Caco-2 (cell line): ENCODE data around the gene MUC22. TPM values are rescaled to one million over a fixed set of nuclear protein-coding genes. Genes with fewer than 3 reads are reported as not detected.
A peak's percentile ranks its signal among the peaks of the same experiment; 100 is the strongest.

ENCODE experiments used
- BruUV-seq: library from RNA; stranded (reverse); fragments of 400-500 nt; replicated peaks from 2 replicates; lab custom pipeline; 2021; lab: Mats Ljungman, UMichigan
- CTCF ChIA-PET: fragments of 300-600 bp; sonication (Branson Sonifier 250); formaldehyde crosslinking; loops from one replicate; lab custom pipeline; 2022; ENCODE audit warnings: antibody characterized with exemption; lab: Charles Lee
- POLR2A ChIA-PET: fragments of 300-600 bp; sonication (Branson Sonifier 250); formaldehyde crosslinking; loops from one replicate; lab custom pipeline; 2022; ENCODE audit warnings: antibody characterized with exemption; lab: Charles Lee
- DNase-seq, 2 experiments: peaks; one replicate each; pipeline versions ENCODE4 v3.0.0 to v3.0.0-alpha.2; 2020 to 2022
- H3K27me3 ChIP-seq: replicated peaks from 2 replicates; pipeline ENCODE4 v1.6.0; 2011; ENCODE audit warnings: low read length; ENCODE audit not compliant: control insufficient read depth, insufficient read depth
- H3K36me3 ChIP-seq: 2 replicates; pipeline ENCODE4 v1.5.1; 2011; ENCODE audit warnings: low read length; ENCODE audit not compliant: control insufficient read depth, insufficient read depth
- H3K4me1 ChIP-seq: fragments of 250-450 bp; sonication (Bioruptor Pico); 2 replicates; pipeline ENCODE4 v1.5.1; 2020; ENCODE audit warnings: mild to moderate bottlenecking
- H3K4me3 ChIP-seq: 2 replicates; pipeline ENCODE4 v1.5.1; 2011; ENCODE audit warnings: low read depth, mild to moderate bottlenecking, control low read depth, low read length
- H3K9me3 ChIP-seq: fragments of 250-450 bp; sonication (Bioruptor Pico); 2 replicates; pipeline ENCODE4 v1.5.1; 2020; ENCODE audit warnings: mild to moderate bottlenecking, moderate library complexity
- H3K27ac Mint-ChIP-seq: one replicate; pipeline ENCODE4 v1.8.0; 2022; ENCODE audit warnings: mixed read lengths; ENCODE audit not compliant: unreplicated experiment
- H3K27me3 Mint-ChIP-seq: one replicate; pipeline ENCODE4 v1.8.0; 2022; ENCODE audit warnings: mixed read lengths; ENCODE audit not compliant: insufficient read depth, unreplicated experiment
- H3K36me3 Mint-ChIP-seq: one replicate; pipeline ENCODE4 v1.8.0; 2022; ENCODE audit warnings: mild to moderate bottlenecking, mixed read lengths; ENCODE audit not compliant: insufficient read depth, unreplicated experiment
- H3K4me1 Mint-ChIP-seq: one replicate; pipeline ENCODE4 v1.8.0; 2022; ENCODE audit warnings: low read depth, mixed read lengths; ENCODE audit not compliant: unreplicated experiment
- H3K4me3 Mint-ChIP-seq: one replicate; pipeline ENCODE4 v1.8.0; 2022; ENCODE audit warnings: mild to moderate bottlenecking, moderate library complexity, mixed read lengths; ENCODE audit not compliant: unreplicated experiment
- H3K9me3 Mint-ChIP-seq: one replicate; pipeline ENCODE4 v1.8.0; 2022; ENCODE audit warnings: mixed read lengths; ENCODE audit not compliant: unreplicated experiment
- intact Hi-C: fragments of 100-400 bp; cut with micrococcal nuclease; formaldehyde crosslinking; loops from one replicate; pipeline ENCODE4 v1.10.0; 2022; ENCODE audit not compliant: unreplicated experiment
- total RNA-seq: library from RNA; stranded (reverse); gene quantifications from 2 replicates; pipeline ENCODE4 v1.2.3, GENCODE V29; 2022
- TF ChIP-seq, protein P1 (sequence below), 2 experiments: fragments of 200-600 bp in 1 of 2; IDR thresholded peaks; 1 replicate in 1 of 2; 2 replicates in 1 of 2; pipeline versions ENCODE4 v1.5.1 to v1.8.0; 2011 to 2022; ENCODE audit warnings: antibody characterized with exemption in 1 of 2, control low read depth in 1 of 2, inconsistent platforms in 1 of 2, low read depth in 1 of 2, low read length in 1 of 2, mild to moderate bottlenecking in 1 of 2, moderate library complexity in 1 of 2; ENCODE audit not compliant: insufficient read depth in 1 of 2, severe bottlenecking in 1 of 2, unreplicated experiment in 1 of 2

Gene MUC22
- total RNA-seq, 1 experiment from 2014 or later, result not detected

- Mint-ChIP-seq H3K4me3 (no peak overlapping the region), H3K36me3 (no peaks in the 10 kb centered on the region), H3K4me1 (peaks cover 8% of the 10 kb centered on the region), H3K27me3 (peaks cover 5% of the 10 kb centered on the region), H3K27ac (no peak overlapping the region), H3K9me3 (no peaks in the 10 kb centered on the region)
- Histone ChIP-seq H3K9me3 (no peaks in the 10 kb centered on the region), H3K4me3 (no peak overlapping the region), H3K4me1 (peaks cover 14% of the 10 kb centered on the region), H3K27me3 (no peaks in the 10 kb centered on the region), H3K36me3 (no peaks in the 10 kb centered on the region)
- TF ChIP-seq, protein P1, sequence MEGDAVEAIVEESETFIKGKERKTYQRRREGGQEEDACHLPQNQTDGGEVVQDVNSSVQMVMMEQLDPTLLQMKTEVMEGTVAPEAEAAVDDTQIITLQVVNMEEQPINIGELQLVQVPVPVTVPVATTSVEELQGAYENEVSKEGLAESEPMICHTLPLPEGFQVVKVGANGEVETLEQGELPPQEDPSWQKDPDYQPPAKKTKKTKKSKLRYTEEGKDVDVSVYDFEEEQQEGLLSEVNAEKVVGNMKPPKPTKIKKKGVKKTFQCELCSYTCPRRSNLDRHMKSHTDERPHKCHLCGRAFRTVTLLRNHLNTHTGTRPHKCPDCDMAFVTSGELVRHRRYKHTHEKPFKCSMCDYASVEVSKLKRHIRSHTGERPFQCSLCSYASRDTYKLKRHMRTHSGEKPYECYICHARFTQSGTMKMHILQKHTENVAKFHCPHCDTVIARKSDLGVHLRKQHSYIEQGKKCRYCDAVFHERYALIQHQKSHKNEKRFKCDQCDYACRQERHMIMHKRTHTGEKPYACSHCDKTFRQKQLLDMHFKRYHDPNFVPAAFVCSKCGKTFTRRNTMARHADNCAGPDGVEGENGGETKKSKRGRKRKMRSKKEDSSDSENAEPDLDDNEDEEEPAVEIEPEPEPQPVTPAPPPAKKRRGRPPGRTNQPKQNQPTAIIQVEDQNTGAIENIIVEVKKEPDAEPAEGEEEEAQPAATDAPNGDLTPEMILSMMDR (IDR thresholded peaks at IDR 0.05; ENCODE audit: insufficient read depth in 1 of 2, low read depth in 1 of 2, low read length in 1 of 2, severe bottlenecking in 1 of 2, unreplicated experiment in 1 of 2), result no peak
- ChIA-PET POLR2A (no interaction called here), CTCF (interaction anchor here (1.5 kb wide), 1 partner anchor 11 kb away, joined by 4 read pairs; no protein-coding TSS in a partner anchor)
- BruUV-seq, result no TSS peak
- DNase-seq, result no peak
- intact Hi-C loops, result loop anchor here (10.0 kb wide), 1 partner anchor 337 kb away; the partner anchor contains the start of genes FLOT1 and IER3
Observed at GRCh38 chr6:31081872-31082271, 71.6 kb downstream of the MUC22 start.

DNA sequence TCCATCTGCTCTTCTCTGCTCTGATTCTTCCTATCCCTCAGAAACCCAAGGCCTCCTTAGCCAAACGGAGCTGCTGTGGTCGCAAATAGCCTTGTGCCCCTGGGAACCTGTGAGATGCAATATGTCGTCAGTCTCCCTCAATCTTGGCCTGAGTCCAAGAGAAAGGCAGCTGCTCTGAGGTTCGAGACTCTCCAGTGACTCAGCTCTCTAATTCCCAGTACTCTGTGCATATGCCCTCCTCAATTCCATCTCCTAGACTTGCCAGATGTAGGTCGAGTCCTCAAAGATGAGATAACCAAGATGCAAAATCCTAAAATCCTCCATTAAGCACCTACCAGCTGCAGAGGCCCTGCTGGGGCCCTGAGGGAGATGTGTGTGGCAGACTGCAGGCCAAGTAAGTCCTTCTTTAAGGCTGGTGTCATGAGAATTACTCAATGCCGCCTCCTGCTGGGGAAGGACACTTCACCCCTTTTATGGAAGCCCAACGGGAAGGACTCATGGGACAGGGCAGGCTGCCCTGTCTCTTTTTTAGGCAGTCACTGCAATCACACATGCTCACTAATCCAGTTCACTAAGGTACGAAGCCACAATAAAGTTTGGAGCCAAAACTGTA is 73.6 kb downstream of the MUC22 start:
- Mint-ChIP-seq H3K27me3 (peaks cover 5% of the 10 kb centered on the region), H3K9me3 (no peaks in the 10 kb centered on the region), H3K4me3 (no peak overlapping the region), H3K36me3 (no peaks in the 10 kb centered on the region), H3K27ac (no peak overlapping the region), H3K4me1 (peaks cover 14% of the 10 kb centered on the region)
- H3K36me3 ChIP-seq, result no peaks in the 10 kb centered on the region
- H3K9me3 ChIP-seq, result no peaks in the 10 kb centered on the region
- BruUV-seq, result no TSS peak
- H3K4me3 ChIP-seq, result no peak overlapping the region
- CTCF ChIA-PET, result interaction anchor here (0.9 to 1.0 kb wide), 2 partner anchors 13 to 157 kb away, joined by 4 read pairs; no protein-coding TSS in a partner anchor
- POLR2A ChIA-PET, result no interaction called here
- no peaks in the 10 kb centered on the region for H3K27me3 ChIP-seq
- H3K4me1 ChIP-seq, result peaks cover 19% of the 10 kb centered on the region
- TF ChIP-seq, protein P1 (IDR thresholded peaks at IDR 0.05; ENCODE audit: insufficient read depth in 1 of 2, low read depth in 1 of 2, low read length in 1 of 2, severe bottlenecking in 1 of 2, unreplicated experiment in 1 of 2), result no peak
- DNase-seq, result peak in 1 of 2 experiments; percentile 39
- intact Hi-C loops, result loop anchor here (10.0 kb wide), 1 partner anchor 339 kb away; the partner anchor contains the start of genes FLOT1 and IER3

Other genes starting within 250 kb of the MUC22 start
- 113 and 115 TPM in 2 replicates for gene DDR1, start 126.0 kb upstream of the MUC22 start, total RNA-seq
- gene GTF2H4, start 102.3 kb upstream of the MUC22 start, total RNA-seq, result 40.6 and 43.6 TPM in 2 replicates
- 32.1 and 37.5 TPM in 2 replicates for gene VARS2, start 96.2 kb upstream of the MUC22 start, total RNA-seq
- gene SFTA2, start 78.3 kb upstream of the MUC22 start, total RNA-seq, result 6.6 and 9.6 TPM in 2 replicates
- 0.16 TPM in 1 of 2 replicates, not detected in the other for gene MUCL3, start 69.5 kb upstream of the MUC22 start, total RNA-seq
- not detected in 2 replicates for gene MUC21, start 26.8 kb upstream of the MUC22 start, total RNA-seq
- gene C6orf15, start 102.1 kb downstream of the MUC22 start, total RNA-seq, result not detected in 2 replicates
- 0.75 and 0.88 TPM in 2 replicates for gene PSORS1C1, start 104.3 kb downstream of the MUC22 start, total RNA-seq
- not detected in 2 replicates for gene CDSN, start 110.0 kb downstream of the MUC22 start, total RNA-seq
- not detected in 2 replicates for gene PSORS1C2, start 128.6 kb downstream of the MUC22 start, total RNA-seq
- gene CCHCR1, start 147.3 kb downstream of the MUC22 start, total RNA-seq, result 37.7 and 43.2 TPM in 2 replicates
- gene TCF19, start 148.1 kb downstream of the MUC22 start, total RNA-seq, result 19.3 and 20.3 TPM in 2 replicates
- gene POU5F1, start 160.2 kb downstream of the MUC22 start, total RNA-seq, result not detected in 2 replicates